Activated CD4-positive, alpha-beta T cell treated with anti-CD3 and anti-CD28 coated beads, Interleukin-10, Interleukin-2, amounts not matched to agents 100 ng/mL and 50 ng/mL, durations not matched to agents 16 hours and 8 hours (primary cell): ENCODE data around the gene SLC6A14.

Experiments used
- DNase-seq: peaks from one replicate; pipeline ENCODE4 v3.0.0-alpha.2; 2020

SLC6A14 gene

GRCh38 chrX:116436358-116436816, at the start of gene SLC6A14:
Gene SLC6A14 (plus strand): TSS chrX:116436606. CDS start chrX:116436710, 104 bp downstream.
- DNase-seq, result no peak

- no peak for DNase-seq
These were observed 40.7 kb upstream of the SLC6A14 start for GRCh38 chrX:116395752-116396151.

GRCh38 chrX:116399681-116400080, 36.7 kb upstream of the SLC6A14 start:
- no peak for DNase-seq

GRCh38 chrX:116409219-116409618, 27.2 kb upstream of the SLC6A14 start:
- no peak for DNase-seq

- DNase-seq, result no peak
These were observed 23.1 kb upstream of the SLC6A14 start for GRCh38 chrX:116413273-116413672.

- DNase-seq, result no peak
These were observed 19.2 kb upstream of the SLC6A14 start for GRCh38 chrX:116417214-116417613.

- DNase-seq, result no peak
These were observed 18.4 kb upstream of the SLC6A14 start for GRCh38 chrX:116417968-116418367.

GRCh38 chrX:116427978-116428377, 8.4 kb upstream of the SLC6A14 start:
- DNase-seq, result no peak

- no peak for DNase-seq
These were observed 809 bp upstream of the SLC6A14 start for GRCh38 chrX:116435597-116435996.

- no peak for DNase-seq
These were observed 12.8 kb downstream of the SLC6A14 start for GRCh38 chrX:116449156-116449555.

GRCh38 chrX:116462822-116463221, 26.4 kb downstream of the SLC6A14 start, which contains the start of gene CT83:
Gene CT83 (minus strand): TSS chrX:116462976. CDS start chrX:116462856, 120 bp downstream.
- no peak for DNase-seq

- no peak for DNase-seq
These were observed 43.7 kb downstream of the SLC6A14 start for GRCh38 chrX:116480059-116480458.

GRCh38 chrX:116490104-116490503, 53.7 kb downstream of the SLC6A14 start:
- no peak for DNase-seq

GRCh38 chrX:116493271-116493670, 56.9 kb downstream of the SLC6A14 start:
- no peak for DNase-seq

- DNase-seq, result no peak
These were observed 63.4 kb downstream of the SLC6A14 start for GRCh38 chrX:116499780-116500179.
